Kidney tubule cell (primary cell): Measurements from ENCODE around the gene SEC23A.
A peak's percentile ranks its signal among the peaks of the same experiment; 100 is the strongest.
"Not testable (repeated sequence)": the region's sequence is repeated elsewhere in the genome, so short reads cannot be mapped to it uniquely, and the experiment has no call there.

Experiments used
- DNase-seq: peaks from one replicate; pipeline ENCODE4 v3.0.0-alpha.2; 2018; ENCODE audit warnings: low spot score

SEC23A gene

GRCh38 chr14:39091716-39092115, 11.3 kb downstream of the SEC23A start:
- no peak for DNase-seq

- no peak for DNase-seq
Observed at GRCh38 chr14:39090548-39091111, 12.4 kb downstream of the SEC23A start.

GRCh38 chr14:39087493-39087892, 15.5 kb downstream of the SEC23A start:
- DNase-seq: no peak

GRCh38 chr14:39085933-39086332, 17.1 kb downstream of the SEC23A start:
- DNase-seq: no peak

GRCh38 chr14:39083127-39083526, 19.9 kb downstream of the SEC23A start:
- DNase-seq: no peak

GRCh38 chr14:39080886-39081285, 22.1 kb downstream of the SEC23A start:
- no peak for DNase-seq

- DNase-seq: no peak
Observed at GRCh38 chr14:39071096-39071495, 31.9 kb downstream of the SEC23A start.

- no peak for DNase-seq
Observed at GRCh38 chr14:39069923-39070322, 33.1 kb downstream of the SEC23A start.

- DNase-seq: not testable (repeated sequence)
Observed at GRCh38 chr14:39069169-39069805, 33.7 kb downstream of the SEC23A start.

- DNase-seq: no peak
Observed at GRCh38 chr14:39060818-39061437, 42.1 kb downstream of the SEC23A start.

GRCh38 chr14:39055786-39056474, 47.1 kb downstream of the SEC23A start:
- no peak for DNase-seq

- not testable (repeated sequence) for DNase-seq
Observed at GRCh38 chr14:39052869-39053454, 50.1 kb downstream of the SEC23A start.

- peak; percentile 91 for DNase-seq
Observed at GRCh38 chr14:39050389-39050788, 52.6 kb downstream of the SEC23A start.

- DNase-seq: not testable (repeated sequence)
Observed at GRCh38 chr14:39045889-39046288, 57.1 kb downstream of the SEC23A start.

- DNase-seq: no peak
Observed at GRCh38 chr14:39043352-39043943, 59.6 kb downstream of the SEC23A start.

GRCh38 chr14:39040529-39040928, 62.5 kb downstream of the SEC23A start:
- no peak for DNase-seq

- DNase-seq: peak; percentile 36
Observed at GRCh38 chr14:39038542-39038941, 64.5 kb downstream of the SEC23A start.

GRCh38 chr14:39036760-39037159, 66.3 kb downstream of the SEC23A start:
- DNase-seq: no peak

GRCh38 chr14:39035336-39035735, 67.7 kb downstream of the SEC23A start:
- DNase-seq: no peak

GRCh38 chr14:39034481-39035296, 68.3 kb downstream of the SEC23A start:
- no peak for DNase-seq

- DNase-seq: no peak
Observed at GRCh38 chr14:39033371-39033770, 69.7 kb downstream of the SEC23A start.
